Measurements from ENCODE around the gene PLXNA3.
A peak's percentile ranks its signal among the peaks of the same experiment; 100 is the strongest.

The PLXNA3 gene

DNA sequence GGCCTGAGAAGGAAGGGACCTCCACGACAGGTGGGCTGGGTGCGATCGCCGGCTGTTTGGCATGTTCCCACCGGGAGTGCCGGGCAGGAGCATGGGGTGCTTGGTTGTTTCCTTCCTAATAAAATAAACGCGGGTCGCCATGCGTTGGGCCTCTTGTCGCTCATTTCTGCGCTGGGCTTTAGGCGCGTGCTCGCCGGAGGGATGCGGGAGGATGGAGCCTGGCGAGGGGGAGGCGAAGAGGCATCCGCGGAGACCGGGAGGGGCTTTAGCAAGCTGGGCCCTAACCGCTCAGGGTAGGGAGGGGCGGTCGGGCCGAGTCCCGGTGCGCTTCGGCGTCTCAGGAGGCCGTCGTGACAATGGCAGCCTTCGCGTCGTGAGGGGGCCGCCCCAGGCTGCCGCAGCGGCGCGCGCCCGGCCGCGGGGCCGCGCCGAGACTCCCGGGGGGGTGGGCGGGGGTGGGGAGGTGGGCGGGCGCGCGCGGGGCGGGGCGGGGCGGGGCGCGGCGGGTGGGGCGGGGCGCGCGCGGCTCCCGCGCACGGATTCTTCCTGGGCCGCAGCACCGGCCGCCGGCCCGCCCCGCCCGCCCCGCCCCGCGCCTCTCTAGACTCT lies 21.6 kb upstream of the PLXNA3 start:
- Histone ChIP-seq H3K4me2 (ENCODE audit: low read length) (peak overlapping the region; percentile 73), H3K4me3 (ENCODE audit: low read length) (peak overlapping the region; percentile 79), H3K4me1 (ENCODE audit: control insufficient read depth, insufficient read depth, low read length) (peaks cover 11% of the 10 kb centered on the region), H3K36me3 (ENCODE audit: insufficient read depth, low read length) (peaks cover 41% of the 10 kb centered on the region), H3K9ac (ENCODE audit: low read depth, low read length) (peak overlapping the region; percentile 83), H3K27me3 (ENCODE audit: control insufficient read depth, insufficient read depth, low read length) (no peaks in the 10 kb centered on the region), H3K9me3 (replicated peaks; ENCODE audit: low read length) (no peaks in the 10 kb centered on the region)

DNA sequence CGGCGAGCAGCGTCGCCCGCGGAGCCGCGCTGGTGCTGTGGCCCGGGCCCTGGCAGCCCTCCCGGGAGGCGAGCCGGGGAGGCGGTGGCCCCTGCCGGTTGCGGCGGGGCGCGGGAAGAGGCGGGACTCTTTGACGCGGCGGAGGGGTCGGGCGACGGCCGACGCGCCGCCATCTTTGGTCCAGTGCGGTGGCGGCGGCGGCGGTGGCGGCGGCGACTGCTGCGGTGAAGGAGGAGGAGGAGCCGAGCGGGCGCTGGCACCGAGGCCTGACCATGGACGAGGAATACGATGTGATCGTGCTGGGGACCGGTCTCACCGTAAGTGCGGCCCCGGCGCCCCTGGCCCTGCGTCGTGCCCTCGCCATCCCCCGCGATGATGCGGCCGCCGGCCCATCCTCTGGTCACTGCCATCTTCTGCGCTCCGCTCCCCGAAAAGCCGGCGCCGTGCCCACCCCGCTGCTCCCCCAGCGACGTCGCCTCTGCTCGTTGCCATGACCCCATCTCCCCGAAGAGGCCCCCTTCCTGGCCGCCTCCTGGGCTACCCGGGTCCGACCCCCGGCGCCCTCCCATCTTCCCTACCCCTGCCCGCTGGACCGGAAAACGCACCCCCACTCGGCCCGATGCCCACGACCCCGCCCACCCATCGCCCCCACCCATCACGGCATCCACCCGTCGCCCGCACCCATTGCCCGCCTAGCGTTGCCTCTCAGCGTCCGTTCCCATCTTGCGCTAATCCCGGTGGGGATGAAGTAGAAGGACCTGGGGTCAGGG lies 20.9 kb upstream of the PLXNA3 start, which contains the start of gene GDI1:
Gene GDI1 (plus strand): TSS at position 172 of the 770 bp plus-strand sequence. CDS start 101 bp downstream, at position 273.
- Histone ChIP-seq H3K9ac (ENCODE audit: low read depth, low read length) (peak within 1 kb of the TSS; percentile 83), H3K27me3 (ENCODE audit: control insufficient read depth, insufficient read depth, low read length) (no peaks in the 10 kb centered on the region), H3K36me3 (ENCODE audit: insufficient read depth, low read length) (peaks cover 37% of the 10 kb centered on the region), H3K4me3 (ENCODE audit: low read length) (peak within 1 kb of the TSS; percentile 79), H3K4me1 (ENCODE audit: control insufficient read depth, insufficient read depth, low read length) (peaks cover 11% of the 10 kb centered on the region), H3K4me2 (ENCODE audit: low read length) (peak within 1 kb of the TSS; percentile 88), H3K9me3 (replicated peaks; ENCODE audit: low read length) (no peaks in the 10 kb centered on the region)

DNA sequence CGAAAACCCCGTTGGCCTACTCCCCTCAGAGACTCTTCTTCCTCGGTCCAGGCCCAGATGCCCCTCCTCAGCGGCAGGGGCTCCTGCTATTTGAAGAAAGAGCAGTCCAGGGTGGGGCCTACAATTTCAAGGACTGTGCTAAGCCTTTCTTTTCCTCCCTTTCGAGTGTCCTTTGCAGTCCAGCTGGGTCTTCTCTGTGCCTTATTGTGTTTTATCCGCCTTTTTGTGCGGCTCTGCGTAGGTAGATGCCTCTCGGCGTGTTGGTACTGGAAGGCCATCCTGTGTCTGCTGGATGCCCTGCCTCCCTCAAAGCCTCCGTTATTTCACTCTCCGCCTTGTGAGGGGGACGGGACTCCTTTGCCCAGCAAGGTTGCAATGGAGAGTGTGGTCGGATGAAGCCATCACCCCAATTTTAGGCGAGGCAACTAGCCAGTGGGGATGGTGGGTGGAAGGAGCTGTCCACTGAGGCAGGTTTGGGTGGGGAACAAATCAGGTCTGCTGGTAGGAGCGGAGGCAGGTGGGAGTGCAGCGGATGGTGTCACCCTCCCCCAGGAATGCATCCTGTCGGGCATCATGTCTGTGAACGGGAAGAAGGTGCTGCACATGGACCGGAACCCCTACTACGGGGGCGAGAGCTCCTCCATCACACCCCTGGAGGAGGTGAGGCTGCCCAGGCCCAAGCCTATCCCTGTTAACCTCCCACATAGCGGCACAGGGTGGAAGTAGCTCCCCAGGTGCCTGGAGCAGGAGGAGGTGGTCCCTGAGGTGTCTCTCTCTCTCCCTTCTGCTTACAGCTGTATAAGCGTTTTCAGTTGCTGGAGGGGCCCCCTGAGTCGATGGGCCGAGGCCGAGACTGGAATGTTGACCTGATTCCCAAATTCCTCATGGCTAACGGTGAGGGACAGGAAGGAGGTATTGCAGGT lies 19.8 kb upstream of the PLXNA3 start:
- H3K36me3 ChIP-seq (ENCODE audit: insufficient read depth, low read length): peaks cover 42% of the 10 kb centered on the region
- peak overlapping the region; percentile 88 for H3K4me2 ChIP-seq (ENCODE audit: low read length)
- peaks cover 11% of the 10 kb centered on the region for H3K4me1 ChIP-seq (ENCODE audit: control insufficient read depth, insufficient read depth, low read length)
- H3K9ac ChIP-seq (ENCODE audit: low read depth, low read length): peak overlapping the region; percentile 83
- no peaks in the 10 kb centered on the region for H3K27me3 ChIP-seq (ENCODE audit: control insufficient read depth, insufficient read depth, low read length)
- no peaks in the 10 kb centered on the region for H3K9me3 ChIP-seq (replicated peaks; ENCODE audit: low read length)
- H3K4me3 ChIP-seq (ENCODE audit: low read length): peak overlapping the region; percentile 79

DNA sequence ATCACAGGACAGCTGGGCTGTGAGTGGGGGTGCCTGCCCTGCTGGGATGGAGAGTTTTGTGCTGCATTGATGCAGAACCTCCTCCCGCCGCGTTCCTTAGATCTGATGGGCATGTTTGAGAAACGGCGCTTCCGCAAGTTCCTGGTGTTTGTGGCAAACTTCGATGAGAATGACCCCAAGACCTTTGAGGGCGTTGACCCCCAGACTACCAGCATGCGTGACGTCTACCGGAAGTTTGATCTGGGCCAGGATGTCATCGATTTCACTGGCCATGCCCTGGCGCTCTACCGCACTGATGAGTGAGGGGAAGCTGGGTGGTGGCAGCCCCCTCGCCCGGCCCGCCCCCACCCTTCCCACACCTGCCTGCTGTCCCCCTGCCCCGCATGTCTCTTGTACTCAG lies 18.2 kb upstream of the PLXNA3 start:
- H3K4me3 ChIP-seq (ENCODE audit: low read length): no peak overlapping the region
- no peak overlapping the region for H3K9ac ChIP-seq (ENCODE audit: low read depth, low read length)
- peaks cover 14% of the 10 kb centered on the region for H3K4me1 ChIP-seq (ENCODE audit: control insufficient read depth, insufficient read depth, low read length)
- no peak overlapping the region for H3K4me2 ChIP-seq (ENCODE audit: low read length)
- H3K9me3 ChIP-seq (replicated peaks; ENCODE audit: low read length): no peaks in the 10 kb centered on the region
- no peaks in the 10 kb centered on the region for H3K27me3 ChIP-seq (ENCODE audit: control insufficient read depth, insufficient read depth, low read length)
- peaks cover 33% of the 10 kb centered on the region for H3K36me3 ChIP-seq (ENCODE audit: insufficient read depth, low read length)

DNA sequence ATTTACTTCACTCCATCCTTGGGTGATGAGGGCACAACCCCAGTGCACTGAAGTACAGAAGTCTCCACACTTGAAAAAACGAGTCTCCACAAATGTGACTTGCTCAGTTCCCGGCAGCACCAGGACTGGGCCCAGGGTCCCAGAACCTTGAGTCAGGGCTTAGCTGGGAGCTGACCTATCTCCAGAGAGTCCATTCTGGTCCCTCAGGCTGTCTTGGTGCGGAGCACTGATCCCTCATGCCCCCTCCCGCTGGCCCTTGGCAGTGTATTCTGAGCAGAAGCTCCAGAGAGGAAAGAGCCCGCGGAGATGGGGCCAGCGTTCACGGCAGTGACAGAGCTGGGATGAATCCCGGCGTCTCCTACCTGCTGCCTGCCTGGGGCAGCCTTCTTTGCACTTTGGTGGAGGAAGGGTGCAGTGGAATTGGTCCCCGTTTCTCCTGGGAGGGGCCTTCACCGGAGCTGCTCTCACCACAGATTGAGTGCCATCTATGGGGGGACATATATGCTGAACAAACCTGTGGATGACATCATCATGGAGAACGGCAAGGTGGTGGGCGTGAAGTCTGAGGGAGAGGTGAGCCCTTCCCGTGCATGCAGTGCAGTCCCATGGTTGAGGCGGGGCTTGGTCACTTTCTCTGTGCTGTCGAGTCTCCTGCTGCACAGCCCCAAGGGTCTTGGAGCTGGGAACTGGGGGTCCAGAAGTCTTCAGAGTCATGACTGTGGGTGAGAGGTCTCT lies 17.3 kb upstream of the PLXNA3 start:
- no peak overlapping the region for H3K4me2 ChIP-seq (ENCODE audit: low read length)
- no peak overlapping the region for H3K9ac ChIP-seq (ENCODE audit: low read depth, low read length)
- peaks cover 23% of the 10 kb centered on the region for H3K4me1 ChIP-seq (ENCODE audit: control insufficient read depth, insufficient read depth, low read length)
- H3K36me3 ChIP-seq (ENCODE audit: insufficient read depth, low read length): peaks cover 29% of the 10 kb centered on the region
- H3K4me3 ChIP-seq (ENCODE audit: low read length): no peak overlapping the region
- no peaks in the 10 kb centered on the region for H3K27me3 ChIP-seq (ENCODE audit: control insufficient read depth, insufficient read depth, low read length)
- no peaks in the 10 kb centered on the region for H3K9me3 ChIP-seq (replicated peaks; ENCODE audit: low read length)

DNA sequence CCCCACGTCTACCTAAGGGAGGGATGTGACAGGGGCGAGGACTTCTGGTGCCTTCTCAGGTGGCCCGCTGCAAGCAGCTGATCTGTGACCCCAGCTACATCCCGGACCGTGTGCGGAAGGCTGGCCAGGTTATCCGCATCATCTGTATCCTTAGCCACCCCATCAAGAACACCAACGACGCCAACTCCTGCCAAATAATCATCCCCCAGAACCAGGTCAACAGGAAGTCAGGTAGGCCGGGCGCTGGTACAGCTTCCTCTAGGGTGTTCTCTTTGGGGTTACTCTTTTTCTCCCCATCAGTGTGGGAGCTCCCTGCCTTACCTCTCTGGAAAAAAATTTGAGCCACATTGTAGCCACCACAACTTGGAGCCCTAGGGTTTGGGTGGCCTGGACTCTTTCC lies 16.5 kb upstream of the PLXNA3 start:
- Histone ChIP-seq H3K9ac (ENCODE audit: low read depth, low read length) (no peak overlapping the region), H3K4me2 (ENCODE audit: low read length) (no peak overlapping the region), H3K27me3 (ENCODE audit: control insufficient read depth, insufficient read depth, low read length) (no peaks in the 10 kb centered on the region), H3K36me3 (ENCODE audit: insufficient read depth, low read length) (peaks cover 31% of the 10 kb centered on the region), H3K4me3 (ENCODE audit: low read length) (no peak overlapping the region), H3K4me1 (ENCODE audit: control insufficient read depth, insufficient read depth, low read length) (peaks cover 20% of the 10 kb centered on the region), H3K9me3 (replicated peaks; ENCODE audit: low read length) (no peaks in the 10 kb centered on the region)

DNA sequence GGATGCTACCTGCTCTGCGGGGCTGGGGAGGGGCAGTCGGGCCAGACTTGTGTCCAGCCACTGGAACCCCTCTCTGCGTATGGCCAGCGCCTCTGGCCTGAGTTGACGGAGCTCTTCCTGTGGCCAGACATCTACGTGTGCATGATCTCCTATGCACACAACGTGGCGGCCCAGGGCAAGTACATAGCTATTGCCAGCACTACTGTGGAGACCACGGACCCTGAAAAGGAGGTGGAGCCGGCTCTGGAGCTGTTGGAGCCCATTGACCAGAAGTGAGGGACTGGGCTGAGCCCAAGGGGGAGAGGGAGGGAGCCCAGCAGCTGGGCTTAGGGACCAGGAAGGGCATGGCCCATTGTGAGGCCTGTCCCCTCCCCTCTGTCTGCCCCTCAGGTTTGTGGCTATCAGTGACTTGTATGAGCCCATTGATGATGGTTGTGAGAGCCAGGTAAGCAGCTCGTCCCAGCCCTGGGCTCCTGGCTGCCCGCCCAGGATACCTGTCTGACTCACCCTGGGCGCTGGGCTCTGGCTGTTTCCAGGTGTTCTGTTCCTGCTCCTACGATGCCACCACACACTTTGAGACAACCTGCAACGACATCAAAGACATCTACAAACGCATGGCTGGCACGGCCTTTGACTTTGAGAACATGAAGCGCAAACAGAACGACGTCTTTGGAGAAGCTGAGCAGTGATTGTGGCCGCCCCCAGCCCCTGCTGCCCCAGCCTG lies 15.9 kb upstream of the PLXNA3 start:
- H3K9ac ChIP-seq (ENCODE audit: low read depth, low read length): no peak overlapping the region
- peaks cover 33% of the 10 kb centered on the region for H3K36me3 ChIP-seq (ENCODE audit: insufficient read depth, low read length)
- no peaks in the 10 kb centered on the region for H3K9me3 ChIP-seq (replicated peaks; ENCODE audit: low read length)
- peaks cover 20% of the 10 kb centered on the region for H3K4me1 ChIP-seq (ENCODE audit: control insufficient read depth, insufficient read depth, low read length)
- no peak overlapping the region for H3K4me2 ChIP-seq (ENCODE audit: low read length)
- no peak overlapping the region for H3K4me3 ChIP-seq (ENCODE audit: low read length)
- H3K27me3 ChIP-seq (ENCODE audit: control insufficient read depth, insufficient read depth, low read length): no peaks in the 10 kb centered on the region

DNA sequence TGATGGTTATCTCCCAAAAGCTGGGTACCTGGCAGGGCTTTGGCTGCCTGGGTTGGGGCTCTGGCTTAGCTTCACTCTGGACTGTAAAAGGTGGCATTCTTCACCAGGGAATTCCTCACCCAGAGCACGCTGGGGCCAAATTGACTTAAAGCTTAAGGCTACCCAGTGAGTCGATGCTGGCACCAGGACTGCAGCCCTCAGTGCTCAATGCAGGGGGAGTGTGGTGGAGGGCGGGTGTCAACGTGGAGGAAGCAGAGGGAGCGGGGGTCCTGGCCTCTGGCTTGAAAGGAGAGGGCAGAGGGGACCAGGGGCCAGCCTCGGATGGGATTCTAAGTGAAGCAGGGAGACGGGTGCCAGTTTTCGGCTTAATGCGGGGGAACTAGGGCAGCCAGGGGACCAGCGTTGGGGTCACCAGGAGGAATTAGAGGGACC lies 14.6 kb upstream of the PLXNA3 start:
- peak overlapping the region; percentile 81 for H3K4me2 ChIP-seq (ENCODE audit: low read length)
- H3K9me3 ChIP-seq (replicated peaks; ENCODE audit: low read length): no peaks in the 10 kb centered on the region
- peak overlapping the region; percentile 57 for H3K4me3 ChIP-seq (ENCODE audit: low read length)
- H3K27me3 ChIP-seq (ENCODE audit: control insufficient read depth, insufficient read depth, low read length): no peaks in the 10 kb centered on the region
- H3K36me3 ChIP-seq (ENCODE audit: insufficient read depth, low read length): peaks cover 35% of the 10 kb centered on the region
- H3K4me1 ChIP-seq (ENCODE audit: control insufficient read depth, insufficient read depth, low read length): peaks cover 16% of the 10 kb centered on the region
- peak overlapping the region; percentile 68 for H3K9ac ChIP-seq (ENCODE audit: low read depth, low read length)

DNA sequence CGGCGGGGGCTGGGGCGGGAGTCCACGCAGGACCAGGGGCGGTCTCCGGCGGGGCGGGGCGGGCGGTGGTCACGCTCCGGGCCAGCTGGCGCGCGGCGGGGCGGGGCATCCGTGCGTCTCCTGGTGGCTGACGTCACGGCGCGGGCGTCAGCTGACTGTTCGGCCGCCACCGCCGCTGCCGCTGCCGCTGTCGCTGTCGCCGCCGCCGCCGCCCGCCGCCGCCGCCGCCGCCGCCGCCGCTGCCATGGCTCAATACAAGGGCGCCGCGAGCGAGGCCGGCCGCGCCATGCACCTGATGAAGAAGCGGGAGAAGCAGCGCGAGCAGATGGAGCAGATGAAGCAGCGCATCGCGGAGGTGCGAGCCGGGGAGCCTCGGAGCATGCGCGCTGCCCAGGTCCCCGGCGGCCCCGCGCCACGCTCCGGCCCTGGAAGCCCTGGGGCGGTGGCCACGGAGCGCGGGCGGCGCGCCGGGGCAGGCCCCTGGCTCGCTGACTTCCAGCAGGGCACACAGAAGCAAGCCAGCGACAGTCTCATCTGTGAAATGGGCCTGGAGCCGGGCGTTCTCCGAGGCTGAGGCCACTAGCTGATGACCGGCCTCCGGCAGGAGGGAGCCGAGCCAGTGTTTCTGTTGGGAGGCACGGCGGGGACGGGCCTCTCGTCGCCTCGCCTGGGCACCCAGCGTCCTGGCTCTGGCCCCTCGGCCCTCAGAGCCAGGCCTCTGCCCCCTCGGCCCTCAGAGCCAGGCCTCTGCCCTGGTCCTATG lies 13.9 kb upstream of the PLXNA3 start, which contains the start of gene FAM50A:
Gene FAM50A (plus strand): TSS at position 150 of the 763 bp plus-strand sequence. CDS start 95 bp downstream, at position 245.
- Histone ChIP-seq H3K9ac (ENCODE audit: low read depth, low read length) (peak within 1 kb of the TSS; percentile 91), H3K4me2 (ENCODE audit: low read length) (peak within 1 kb of the TSS; percentile 91), H3K27me3 (ENCODE audit: control insufficient read depth, insufficient read depth, low read length) (no peaks in the 10 kb centered on the region), H3K4me1 (ENCODE audit: control insufficient read depth, insufficient read depth, low read length) (peaks cover 12% of the 10 kb centered on the region), H3K4me3 (ENCODE audit: low read length) (peak within 1 kb of the TSS; percentile 81), H3K36me3 (ENCODE audit: insufficient read depth, low read length) (peaks cover 33% of the 10 kb centered on the region), H3K9me3 (replicated peaks; ENCODE audit: low read length) (no peaks in the 10 kb centered on the region)

DNA sequence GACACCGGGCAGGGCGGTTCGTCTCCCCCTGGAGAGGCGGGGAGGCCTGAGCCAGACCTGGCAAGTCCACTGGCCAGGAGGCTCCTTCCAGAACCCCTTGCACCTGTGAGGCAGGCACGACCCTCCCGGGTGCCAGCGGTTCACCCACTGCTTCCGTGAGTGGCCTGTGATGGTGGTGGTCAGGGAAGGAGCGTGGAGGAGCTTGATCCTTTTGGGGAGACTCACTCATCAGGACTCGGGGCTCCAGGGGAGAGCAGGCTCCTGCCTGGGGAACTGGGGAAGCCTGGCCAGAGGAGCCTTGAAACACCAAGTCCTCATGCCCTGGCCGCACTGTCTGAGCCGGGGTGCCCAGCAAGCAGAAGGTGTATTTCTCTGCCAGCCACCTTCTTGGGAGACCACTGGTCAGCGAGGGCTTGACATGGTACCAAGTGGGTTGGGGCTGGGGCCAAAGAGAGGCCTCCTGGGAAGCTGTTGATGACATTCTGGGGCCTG lies 13.3 kb upstream of the PLXNA3 start:
- H3K36me3 ChIP-seq (ENCODE audit: insufficient read depth, low read length): peaks cover 36% of the 10 kb centered on the region
- H3K9ac ChIP-seq (ENCODE audit: low read depth, low read length): peak overlapping the region; percentile 91

More for the DNA sequence above, 13.3 kb upstream of the PLXNA3 start:
- Histone ChIP-seq H3K4me1 (ENCODE audit: control insufficient read depth, insufficient read depth, low read length) (peaks cover 12% of the 10 kb centered on the region), H3K4me2 (ENCODE audit: low read length) (peak overlapping the region; percentile 91), H3K27me3 (ENCODE audit: control insufficient read depth, insufficient read depth, low read length) (no peaks in the 10 kb centered on the region), H3K4me3 (ENCODE audit: low read length) (peak overlapping the region; percentile 81), H3K9me3 (replicated peaks; ENCODE audit: low read length) (no peaks in the 10 kb centered on the region)
